Embryonic facial prominence (tissue), 1 donor: ENCODE results near the gene IL1RN.
"Not testable (repeated sequence)": the region's sequence is repeated elsewhere in the genome, so short reads cannot be mapped to it uniquely, and the experiment has no call there.

Source experiments
- DNase-seq: peaks from one replicate; pipeline ENCODE4 v3.0.0-alpha.2; 2016; ENCODE audit errors: extremely low spot score

Gene IL1RN

GRCh38 chr2:113126845-113127645 lies at the start of gene IL1RN:
IL1RN (plus strand) TSS chr2:113127598; CDS start chr2:113127625, 27 bp downstream.
- no peak for DNase-seq

GRCh38 chr2:113077921-113078320 lies 49.5 kb upstream of the IL1RN start:
- DNase-seq = no peak

GRCh38 chr2:113078350-113078839 lies 49.0 kb upstream of the IL1RN start:
- DNase-seq = no peak

- DNase-seq = no peak
Observed at GRCh38 chr2:113079131-113079530, 48.3 kb upstream of the IL1RN start.

- DNase-seq = no peak
Observed at GRCh38 chr2:113080134-113080533, 47.3 kb upstream of the IL1RN start.

GRCh38 chr2:113081488-113082210 lies 45.7 kb upstream of the IL1RN start:
- no peak for DNase-seq

- no peak for DNase-seq
Observed at GRCh38 chr2:113083296-113083695, 44.1 kb upstream of the IL1RN start.

- no peak for DNase-seq
Observed at GRCh38 chr2:113084249-113085000, 43.0 kb upstream of the IL1RN start.

GRCh38 chr2:113085542-113085941 lies 41.9 kb upstream of the IL1RN start:
- DNase-seq = no peak

- DNase-seq = no peak
Observed at GRCh38 chr2:113088213-113088992, 39.0 kb upstream of the IL1RN start.

GRCh38 chr2:113089916-113090315 lies 37.5 kb upstream of the IL1RN start:
- no peak for DNase-seq

GRCh38 chr2:113091231-113091896 lies 36.0 kb upstream of the IL1RN start:
- no peak for DNase-seq

- no peak for DNase-seq
Observed at GRCh38 chr2:113092864-113093612, 34.4 kb upstream of the IL1RN start.

GRCh38 chr2:113093613-113093977 lies 33.8 kb upstream of the IL1RN start:
- DNase-seq = no peak

- not testable (repeated sequence) for DNase-seq
Observed at GRCh38 chr2:113096306-113096705, 31.1 kb upstream of the IL1RN start.

GRCh38 chr2:113096842-113097618 lies 30.4 kb upstream of the IL1RN start:
- not testable (repeated sequence) for DNase-seq

GRCh38 chr2:113098041-113098440 lies 29.4 kb upstream of the IL1RN start:
- DNase-seq = no peak

GRCh38 chr2:113098532-113098931 lies 28.9 kb upstream of the IL1RN start:
- no peak for DNase-seq

- DNase-seq = no peak
Observed at GRCh38 chr2:113102133-113102532, 25.3 kb upstream of the IL1RN start.
